Uterus (tissue), 2 donors: ENCODE measurements around the gene HGD.

Source experiments
- CTCF ChIP-seq, 4 experiments: fragments of 200-600 bp in 2 of 4; fragments of 450-650 bp in 2 of 4; sonication (generic) in 2 of 4; IDR thresholded peaks; one replicate each; pipeline ENCODE4 v1.5.1; 2016 to 2019; ENCODE audit warnings: antibody characterized with exemption in 4 of 4, mild to moderate bottlenecking in 2 of 4, moderate library complexity in 1 of 4
- POLR2A ChIP-seq, 2 donors: fragments of 450-650 bp; IDR thresholded peaks; one replicate each; pipeline ENCODE4 v1.6.1; 2016; ENCODE audit warnings: antibody characterized with exemption in 2 of 2, mild to moderate bottlenecking in 1 of 2, moderate library complexity in 1 of 2

DNA sequence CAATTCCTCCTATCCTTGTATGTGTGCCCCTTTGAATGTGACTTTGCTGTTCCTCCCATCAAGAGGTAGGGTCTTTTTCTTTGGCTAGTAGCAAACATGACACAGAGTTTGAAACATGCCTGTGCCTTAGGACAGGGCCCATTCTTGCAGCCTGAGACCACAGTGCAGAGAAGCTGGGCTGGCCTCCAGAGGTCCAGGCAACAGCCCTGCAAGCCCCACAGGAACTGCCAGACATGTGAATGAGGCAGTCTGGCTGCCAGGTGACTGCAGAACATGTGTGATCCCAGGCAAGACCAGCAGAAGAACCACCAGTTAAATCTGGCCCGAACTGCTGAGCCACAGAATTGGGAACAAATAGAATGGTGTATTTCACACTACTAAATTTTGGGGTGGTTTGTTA lies 1.2 kb upstream of the HGD start:
- TF ChIP-seq POLR2A (IDR thresholded peaks at IDR 0.05) (no peak), CTCF (IDR thresholded peaks at IDR 0.05) (no peak)
